Non-pigmented ciliary epithelial cell (primary cell): ENCODE results near the gene AP5Z1.

ENCODE experiments used
- DNase-seq: peaks from one replicate; pipeline ENCODE4 v3.0.0-alpha.2; 2010; ENCODE audit warnings: low read depth

The AP5Z1 gene

DNA sequence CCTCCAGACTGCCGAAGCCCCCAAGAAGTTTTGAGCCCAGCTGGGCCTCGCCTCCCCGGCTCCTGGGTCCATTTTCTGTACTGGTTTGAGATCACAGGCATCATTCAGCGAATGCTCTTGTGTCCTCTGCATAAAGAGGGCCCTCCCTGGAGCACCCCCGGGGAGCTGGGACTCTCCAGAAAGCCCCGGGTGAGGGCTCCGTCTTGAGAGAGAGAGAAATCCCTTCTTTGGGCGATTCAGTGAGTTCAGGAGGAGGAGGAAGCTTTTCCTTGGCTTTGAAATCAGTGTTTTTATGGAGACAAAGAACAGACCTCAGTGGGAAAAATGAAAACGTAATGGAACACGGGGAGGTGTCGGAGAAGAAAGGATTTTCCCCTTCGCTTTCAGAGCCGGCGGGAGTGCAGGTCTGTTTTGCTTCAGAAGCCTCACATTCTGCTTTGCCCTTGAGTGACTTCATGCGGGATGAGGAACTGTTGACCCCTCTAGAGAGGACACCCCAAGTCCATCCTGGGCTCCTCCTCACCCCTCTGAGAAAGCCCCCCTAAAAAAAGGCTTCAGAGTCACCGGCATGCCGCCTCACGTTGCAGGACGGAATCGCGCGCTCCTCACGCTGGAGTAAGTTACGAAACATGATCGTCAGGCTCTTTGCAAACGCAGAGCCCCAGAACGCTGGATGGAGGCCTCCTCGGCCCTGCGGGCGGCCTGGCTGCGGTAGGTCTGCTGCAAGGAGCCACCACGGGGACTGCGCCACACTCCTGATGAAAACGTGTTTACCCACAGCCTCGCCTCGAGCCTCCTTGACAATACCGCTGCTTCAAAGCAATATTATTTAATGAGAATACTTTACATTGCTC lies 8.5 kb upstream of the AP5Z1 start:
- no peak for DNase-seq

DNA sequence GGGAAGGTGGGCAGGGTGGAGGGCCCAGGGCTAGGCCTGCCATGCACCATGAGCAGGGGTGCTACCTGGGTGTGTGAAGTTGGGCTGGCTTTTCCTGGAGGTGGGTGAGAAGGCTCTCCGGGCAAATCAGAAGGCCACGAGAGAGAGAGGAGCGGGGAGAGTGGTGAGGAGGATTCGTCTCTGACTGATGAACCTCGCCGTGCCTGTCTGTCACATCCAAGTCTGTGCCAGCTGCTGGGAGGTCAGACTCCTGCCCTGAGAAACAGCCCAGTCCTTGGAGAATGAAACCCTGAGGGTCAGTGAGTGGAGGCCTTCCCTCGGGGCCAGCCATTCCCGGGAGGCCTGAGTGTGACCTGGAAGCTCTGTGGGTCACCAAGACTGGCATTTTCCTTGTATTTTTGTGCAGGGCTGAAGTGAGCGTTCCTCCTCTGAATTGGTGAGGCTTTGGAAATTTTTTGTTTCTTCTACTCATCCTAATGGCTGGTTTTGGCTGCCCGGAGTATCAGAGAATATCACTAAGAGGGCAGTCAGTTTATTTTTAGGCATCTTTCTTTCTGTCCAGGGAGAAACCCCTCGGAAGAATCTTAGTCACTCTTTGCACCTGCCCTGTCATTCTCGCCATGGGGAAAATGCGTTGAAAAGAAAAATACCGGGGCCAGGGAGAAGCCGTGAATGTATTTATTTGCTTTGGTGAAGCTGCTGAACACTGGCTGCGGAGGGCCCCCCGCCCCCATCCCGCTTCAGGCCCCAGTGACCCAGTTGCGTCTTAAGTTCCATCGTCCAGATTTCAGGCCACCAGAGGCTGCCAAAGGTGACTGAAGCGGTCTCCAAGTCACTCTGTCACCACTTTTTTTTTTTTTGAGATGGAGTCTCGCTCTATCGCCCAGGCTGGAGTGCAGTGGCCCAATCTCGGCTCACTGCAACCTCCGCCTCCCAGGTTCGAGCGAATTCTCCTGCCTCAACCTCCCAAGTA lies 6.5 kb upstream of the AP5Z1 start:
- DNase-seq: no peak

DNA sequence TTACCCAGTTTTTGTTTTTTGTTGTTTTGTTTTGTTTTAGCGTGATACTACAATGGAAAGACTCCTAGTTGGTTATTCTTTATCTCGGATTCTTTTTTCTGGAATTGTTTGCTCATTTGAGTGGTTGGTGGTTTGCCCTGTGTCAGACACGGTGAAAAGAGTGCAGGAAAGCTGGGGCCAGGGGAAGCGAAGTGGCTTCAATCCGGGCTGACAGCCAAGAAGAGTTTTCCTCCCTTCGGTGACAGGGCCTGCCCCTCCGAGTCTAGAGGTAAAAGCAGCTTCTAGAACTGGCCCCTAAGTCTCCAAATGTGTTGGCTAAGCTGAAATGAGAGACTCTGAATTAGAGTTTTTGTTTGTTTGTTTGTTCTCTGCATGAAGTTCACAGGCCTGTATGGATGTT lies 5.7 kb upstream of the AP5Z1 start:
- DNase-seq: no peak

DNA sequence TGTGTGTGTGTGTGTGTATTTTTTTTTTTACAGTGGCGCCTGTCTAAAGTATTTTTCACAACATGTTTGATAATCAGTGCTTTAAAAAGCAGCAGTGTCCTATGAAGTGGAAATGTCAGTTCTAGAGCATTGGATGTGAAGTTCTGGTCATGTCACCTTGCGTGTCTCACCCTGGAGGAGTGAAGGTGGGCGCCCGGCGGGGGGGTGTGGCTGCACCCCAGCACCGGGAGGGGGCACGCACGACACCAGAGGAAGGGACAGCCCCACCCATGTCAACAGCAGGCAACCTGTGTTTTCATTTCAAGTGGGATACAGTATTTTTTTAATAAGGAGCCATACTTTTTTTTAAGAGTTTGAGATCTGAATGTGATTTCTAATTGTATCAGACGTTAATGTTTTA lies 4.5 kb upstream of the AP5Z1 start:
- no peak for DNase-seq

DNA sequence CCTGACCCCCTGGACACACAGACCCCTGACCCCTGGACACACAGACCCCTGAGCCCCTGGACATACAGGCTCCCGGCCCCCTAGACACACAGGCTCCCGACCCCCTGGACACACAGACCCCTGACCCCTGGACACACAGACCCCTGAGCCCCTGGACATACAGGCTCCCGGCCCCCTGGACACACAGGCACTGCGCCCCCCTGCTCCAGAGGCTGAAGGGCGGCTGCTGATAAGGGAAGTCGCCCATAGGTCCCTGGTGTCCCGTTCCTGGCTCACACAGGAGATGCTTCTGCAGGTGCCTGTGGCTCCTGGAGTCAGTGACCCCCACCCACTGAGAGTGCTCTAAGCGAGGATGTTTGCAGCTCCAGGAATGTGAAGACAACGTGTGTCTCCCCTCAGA lies 3.7 kb upstream of the AP5Z1 start:
- DNase-seq: no peak

DNA sequence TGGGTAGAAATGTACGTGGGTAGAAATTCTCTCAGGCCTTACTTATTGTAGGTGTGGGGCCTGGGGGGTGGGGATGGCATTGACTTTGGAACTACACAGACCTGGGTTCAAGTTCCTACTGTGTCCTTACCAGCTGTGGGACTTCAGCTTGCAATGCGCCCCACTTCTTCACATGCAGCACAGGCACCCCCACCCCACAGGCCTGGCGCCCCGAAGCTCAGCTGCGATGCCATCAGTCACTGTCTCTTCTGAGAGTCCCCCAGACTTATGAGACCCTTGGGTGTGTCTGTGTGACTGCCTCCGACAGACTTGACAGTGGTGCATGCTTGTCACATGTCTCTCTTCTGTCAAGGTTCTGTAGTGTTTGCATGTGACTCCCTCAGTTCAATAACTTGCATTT lies 3.1 kb upstream of the AP5Z1 start:
- DNase-seq: no peak

DNA sequence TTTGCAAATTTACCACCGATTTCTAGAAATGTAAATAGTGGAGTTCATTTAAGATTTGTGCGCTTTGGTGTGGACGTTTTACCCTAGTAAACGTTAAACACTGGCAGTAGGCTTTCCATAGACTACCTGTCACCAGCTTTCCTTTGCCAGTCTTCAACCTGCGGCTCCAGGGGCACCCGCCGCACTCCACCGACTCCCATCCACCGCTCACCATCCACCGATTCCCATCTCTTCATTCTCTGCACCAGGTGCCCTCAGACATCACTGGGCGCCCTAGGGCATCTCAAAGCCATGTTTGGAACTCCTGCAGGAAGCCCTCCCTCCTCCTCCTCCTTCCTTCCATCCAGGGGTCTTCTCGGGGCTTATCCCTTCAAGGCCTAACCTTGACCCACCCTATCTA lies 1.4 kb upstream of the AP5Z1 start:
- no peak for DNase-seq

DNA sequence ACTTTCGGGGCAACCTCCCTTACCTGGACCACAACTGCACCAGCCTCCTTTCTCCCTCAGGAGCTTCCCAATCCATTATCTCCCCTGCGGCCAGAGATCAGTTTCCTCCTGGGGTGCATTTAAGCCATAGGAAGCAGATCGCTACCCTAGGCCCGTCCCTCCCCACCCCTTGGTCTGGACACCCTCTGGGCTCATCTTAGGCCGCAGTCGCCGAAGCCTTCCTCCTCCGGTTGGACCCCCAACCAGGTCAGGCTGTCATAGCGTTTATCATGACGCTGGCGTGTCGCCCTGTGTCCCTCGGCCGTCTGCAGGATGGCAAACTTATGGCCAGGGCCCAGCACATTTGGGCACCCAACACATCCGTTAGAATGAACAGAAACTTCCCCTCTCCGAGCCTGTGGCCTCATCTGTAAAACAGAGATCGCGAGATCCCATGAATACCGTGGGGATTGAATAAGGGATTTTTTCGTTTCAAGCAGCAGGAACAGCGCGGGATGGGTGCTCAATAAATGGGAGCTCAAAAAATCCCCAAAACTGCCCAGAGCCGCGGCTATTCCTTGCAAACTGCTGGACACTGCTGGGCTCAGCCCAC lies 669 bp upstream of the AP5Z1 start:
- DNase-seq: no peak

DNA sequence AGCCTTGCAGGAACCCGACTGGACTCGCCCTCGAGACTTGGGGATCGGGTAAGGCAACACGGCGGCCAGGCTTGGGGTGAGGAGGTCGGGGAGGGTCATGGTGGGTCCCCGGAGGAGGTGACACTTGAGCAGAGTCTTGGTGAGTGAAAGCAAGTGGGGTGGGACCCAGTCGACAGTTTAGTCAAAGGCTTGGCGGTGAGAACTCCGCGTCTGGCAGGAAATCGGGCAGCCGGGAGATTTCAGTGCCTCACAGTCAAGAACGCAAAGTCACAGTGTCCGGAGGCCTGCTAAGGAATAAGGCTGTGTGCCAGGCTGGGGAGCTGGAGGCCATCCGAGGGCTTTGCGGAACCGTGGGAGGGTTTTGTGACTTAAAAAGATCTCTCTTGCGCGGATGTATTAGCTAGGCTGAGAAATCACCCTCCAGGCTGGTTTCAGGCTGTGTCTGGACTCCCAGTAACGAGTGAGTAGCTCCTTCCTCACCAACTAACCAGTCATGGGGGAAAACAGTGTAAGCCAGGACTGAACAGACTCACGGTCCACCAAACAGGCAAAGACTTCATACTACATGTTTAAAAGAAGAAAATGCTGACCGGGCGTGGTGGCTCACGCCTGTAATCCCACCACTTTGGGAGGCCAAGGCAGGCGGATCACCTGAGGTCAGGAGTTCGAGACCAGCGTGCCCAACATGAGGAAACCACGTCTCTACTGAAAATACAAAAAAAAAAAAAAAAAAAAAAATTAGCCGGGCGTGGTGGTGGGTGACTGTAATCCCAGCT lies 613 bp downstream of the AP5Z1 start:
- DNase-seq: no peak

DNA sequence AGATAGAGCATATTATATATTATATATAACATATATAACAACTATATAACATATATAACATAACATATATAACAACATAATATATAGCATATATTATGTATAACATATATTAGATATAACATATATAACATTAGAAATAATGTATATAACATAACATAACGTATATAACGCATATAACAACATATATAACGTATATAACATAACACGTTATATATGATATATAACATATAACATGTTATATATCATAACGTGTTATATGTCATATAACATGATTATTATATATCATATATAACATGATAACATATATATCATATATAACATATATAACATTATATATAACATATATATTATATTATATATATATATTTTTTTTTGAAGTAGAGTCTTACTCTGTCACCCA lies 3.7 kb downstream of the AP5Z1 start:
- no peak for DNase-seq

DNA sequence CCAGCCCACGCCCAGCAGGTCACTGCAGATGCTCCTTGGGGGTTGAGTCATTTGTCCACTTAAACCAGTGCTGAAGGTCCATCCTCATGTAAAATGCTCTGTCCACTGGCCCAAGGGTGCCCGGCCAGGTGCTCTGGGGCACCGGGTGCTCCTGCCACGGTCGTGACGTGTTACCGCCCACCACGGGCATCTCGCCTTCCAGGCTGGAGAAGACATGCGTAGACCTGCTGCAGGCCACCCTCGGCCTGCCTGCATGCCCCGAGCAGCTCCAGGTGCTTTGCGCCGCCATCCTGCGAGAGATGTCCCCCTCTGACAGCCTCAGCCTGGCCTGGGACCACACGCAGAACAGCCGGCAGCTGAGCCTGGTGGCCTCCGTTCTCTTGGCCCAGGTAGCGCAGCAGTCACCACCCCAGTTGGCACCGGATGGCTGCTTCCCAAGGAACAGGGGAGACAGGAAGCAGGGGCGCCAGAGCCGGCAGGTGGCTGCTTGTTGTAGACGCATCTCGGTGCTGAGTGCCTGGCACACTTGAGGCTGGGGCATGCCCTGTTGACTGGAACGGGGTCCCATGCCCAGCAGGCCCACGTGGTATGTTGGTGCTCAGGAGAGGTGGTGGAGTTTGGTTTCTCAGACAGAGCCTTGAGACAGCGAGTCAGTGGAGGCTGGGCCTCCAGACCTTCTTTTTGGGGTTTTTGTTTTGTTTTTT lies 6.1 kb downstream of the AP5Z1 start:
- no peak for DNase-seq

DNA sequence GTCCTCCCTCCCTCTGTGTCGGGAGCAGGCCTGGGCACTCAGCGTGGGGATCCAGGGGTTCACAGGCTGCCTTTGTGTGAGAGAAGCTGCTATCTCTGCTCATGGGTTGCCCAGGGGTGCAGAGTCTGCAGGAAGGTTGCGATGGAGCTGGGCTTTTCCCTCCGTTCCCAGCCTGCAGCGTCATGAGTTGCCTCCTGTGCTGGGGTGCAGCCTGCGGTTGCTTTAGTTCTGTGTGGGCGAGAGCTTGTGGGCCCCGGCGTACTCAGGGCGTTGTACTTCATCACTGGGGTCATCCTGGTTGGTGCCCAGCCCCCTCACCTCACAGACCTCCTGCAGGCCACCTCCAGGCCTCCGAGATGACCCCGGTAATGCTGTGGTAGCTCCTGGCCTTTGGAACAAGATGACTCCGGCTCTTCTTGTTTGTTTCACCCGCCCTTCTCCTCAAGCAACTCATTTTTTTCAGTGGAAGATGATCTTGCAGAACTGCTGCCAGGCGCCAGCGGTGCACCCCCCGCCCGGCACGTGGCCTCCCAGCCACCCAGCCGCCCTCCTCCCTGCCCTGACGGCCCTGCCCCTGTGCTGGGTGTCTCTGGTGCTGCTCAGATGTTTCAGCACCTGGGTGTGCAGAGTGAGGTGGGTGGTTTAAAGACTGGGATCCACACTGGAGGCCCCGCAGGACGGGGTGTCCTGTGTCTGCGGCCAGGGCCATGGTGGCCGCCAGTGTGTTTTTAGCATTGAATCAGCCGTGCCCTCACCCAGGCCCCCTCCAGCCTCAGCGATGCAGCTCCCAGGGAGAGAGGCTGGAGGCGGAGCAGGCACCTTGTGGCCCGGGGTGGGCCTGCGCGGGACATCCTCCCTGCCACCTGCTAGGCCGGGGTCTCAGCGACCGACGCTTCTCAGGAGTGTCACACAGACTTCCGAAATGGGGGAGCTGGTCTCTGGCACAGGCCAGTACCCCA lies 7.2 kb downstream of the AP5Z1 start:
- DNase-seq: no peak

DNA sequence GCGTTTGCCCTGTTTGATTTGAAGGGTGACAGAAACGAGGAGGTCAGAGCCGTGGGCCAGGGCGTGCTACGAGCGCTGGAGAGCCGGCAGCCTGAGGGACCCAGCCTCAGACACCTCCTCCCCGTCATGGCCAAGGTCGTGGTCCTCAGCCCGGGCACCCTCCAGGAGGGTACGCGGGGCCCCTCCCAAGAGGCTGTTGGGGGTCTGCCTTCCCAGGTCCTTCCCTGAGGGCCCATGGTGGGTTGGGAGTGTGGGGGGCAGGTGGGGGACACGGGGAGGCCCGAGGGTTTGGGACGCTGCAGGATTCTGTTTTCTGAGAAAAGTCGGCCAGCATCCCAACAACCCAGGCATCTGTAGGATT lies 7.8 kb downstream of the AP5Z1 start:
- DNase-seq: no peak

DNA sequence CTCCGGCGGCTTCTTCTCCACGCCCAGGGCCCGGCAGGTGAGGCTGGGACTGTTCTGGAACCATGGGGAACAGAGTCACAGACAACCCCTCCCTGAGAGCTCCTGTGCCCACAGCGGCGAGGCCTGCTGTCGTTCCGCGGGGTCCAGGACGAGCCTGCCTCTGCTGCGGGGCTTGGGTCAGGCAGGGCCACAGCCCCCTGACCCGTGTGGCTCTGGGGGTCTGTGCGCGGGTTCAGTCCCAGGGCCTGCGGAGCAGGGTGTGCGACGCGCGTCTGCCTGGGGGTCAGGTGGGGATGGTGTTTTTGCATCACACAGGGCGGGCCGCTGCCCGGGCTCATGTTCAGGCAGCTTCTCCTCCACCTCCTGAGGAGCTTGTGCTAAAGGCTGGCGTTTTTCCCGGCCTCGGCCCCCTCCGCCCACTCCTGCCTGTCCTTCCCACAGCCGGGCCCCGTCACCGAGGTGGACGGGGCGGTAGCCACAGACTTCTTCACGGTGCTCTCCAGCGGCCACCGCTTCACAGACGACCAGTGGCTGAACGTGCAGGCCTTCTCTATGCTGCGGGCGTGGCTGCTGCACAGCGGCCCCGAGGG lies 8.4 kb downstream of the AP5Z1 start:
- no peak for DNase-seq

DNA sequence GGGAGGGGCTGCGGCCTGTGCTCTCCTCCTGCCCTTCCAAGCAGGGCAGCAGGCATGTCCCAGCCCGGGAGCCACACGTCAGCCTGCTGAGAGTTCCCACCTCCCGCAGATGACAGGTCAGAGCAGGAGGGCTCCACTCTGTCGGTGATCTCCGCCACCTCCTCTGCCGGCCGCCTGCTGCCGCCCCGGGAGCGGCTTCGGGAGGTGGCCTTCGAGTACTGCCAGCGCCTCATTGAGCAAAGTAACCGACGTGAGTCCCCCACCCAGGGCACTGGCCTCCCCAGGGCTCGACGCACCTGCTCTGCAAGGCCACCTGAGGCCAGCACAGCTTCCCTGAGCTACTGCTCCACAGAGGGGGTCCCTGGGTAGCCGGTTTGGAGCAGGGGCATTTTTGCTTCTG lies 9.4 kb downstream of the AP5Z1 start:
- DNase-seq: no peak

DNA sequence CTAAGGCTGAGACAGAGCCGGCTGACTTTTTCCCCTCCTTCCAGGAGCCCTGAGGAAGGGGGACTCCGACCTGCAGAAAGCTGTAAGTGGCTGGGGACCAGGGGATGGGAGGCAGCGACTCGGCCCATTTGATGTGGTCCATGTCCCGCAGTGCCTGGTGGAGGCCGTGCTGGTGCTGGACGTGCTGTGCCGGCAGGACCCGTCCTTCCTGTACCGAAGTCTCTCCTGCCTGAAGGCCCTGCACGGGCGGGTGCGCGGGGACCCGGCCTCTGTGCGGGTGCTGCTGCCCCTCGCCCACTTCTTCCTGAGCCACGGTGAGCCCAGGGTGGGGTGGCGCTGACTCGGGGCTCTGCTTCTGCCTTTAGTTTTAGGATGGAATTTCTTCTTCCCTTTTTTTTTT lies 9.9 kb downstream of the AP5Z1 start:
- no peak for DNase-seq

DNA sequence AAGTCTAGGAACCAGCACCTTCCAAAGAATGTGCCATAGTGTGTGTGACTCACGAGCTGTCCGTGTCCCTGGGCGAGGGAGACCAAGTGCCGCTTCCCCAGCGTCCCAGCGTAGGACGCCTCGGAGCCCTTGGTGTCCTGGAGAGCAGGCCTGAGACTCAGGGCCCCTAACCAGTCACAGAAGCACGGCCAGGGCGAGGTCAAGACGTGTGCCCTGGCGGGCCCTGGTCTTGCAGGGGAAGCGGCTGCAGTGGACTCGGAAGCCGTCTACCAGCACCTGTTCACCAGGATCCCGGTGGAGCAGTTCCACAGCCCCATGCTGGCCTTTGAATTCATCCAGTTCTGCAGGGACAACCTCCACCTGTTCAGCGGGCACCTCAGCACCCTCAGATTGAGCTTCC lies 10.6 kb downstream of the AP5Z1 start:
- DNase-seq: no peak

DNA sequence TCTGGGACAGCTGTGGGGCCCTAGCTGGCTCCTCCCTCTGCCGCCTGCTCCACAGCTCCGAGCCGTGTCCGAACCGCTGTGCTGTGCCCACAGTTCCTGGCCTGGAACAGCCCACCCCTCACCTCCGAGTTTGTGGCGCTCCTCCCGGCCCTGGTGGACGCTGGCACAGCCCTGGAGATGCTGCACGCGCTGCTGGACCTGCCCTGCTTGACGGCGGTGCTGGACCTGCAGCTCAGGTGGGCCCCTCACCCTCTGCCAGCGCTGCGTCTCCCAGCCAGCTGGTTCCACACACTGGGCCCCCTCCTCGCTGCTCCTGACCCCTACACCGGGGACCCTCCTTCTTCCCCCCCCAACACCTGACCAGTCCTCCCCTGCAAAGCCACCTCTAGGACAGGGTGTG lies 12.1 kb downstream of the AP5Z1 start:
- DNase-seq: no peak

DNA sequence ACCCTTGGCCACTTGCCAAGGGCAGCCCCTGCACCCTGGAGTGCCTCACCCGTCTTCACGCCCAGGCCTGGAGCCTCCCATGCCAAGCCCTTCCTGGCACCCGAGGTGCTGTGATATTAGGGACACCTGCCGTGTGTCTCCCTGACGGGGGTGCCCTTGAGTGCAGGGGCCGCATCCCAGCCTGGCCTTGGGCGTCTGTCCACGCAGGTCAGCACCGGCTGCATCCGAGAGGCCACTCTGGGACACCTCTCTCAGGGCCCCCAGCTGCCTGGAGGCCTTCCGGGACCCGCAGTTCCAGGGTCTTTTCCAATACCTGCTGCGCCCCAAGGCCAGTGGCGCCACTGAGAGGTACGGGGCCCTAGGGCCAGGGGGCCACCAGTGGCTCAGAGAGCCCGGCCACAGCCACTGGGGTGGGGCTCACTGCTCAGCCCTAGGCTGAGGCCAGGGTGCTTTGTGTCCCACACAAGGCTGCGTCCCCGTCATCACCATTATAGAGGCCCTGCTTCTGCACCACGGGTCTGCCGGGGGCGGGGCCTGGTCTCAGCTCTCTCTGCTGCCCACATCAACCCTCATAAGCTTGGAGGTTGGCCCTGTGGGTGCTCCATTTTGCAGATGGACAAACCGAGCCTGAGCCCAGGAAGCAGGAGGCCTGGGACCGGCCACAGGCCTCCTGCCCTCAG lies 12.7 kb downstream of the AP5Z1 start:
- DNase-seq: no peak
